GM19468 (cell line): ENCODE data around the gene HBD.

ENCODE experiments used
- ATAC-seq: cut with Tn5 transposase; IDR thresholded peaks from one replicate; pipeline ENCODE4 v1.9.1; 2021; ENCODE audit warnings: mild to moderate bottlenecking, moderate library complexity, moderate number of reproducible peaks; ENCODE audit not compliant: unreplicated experiment; ENCODE audit errors: extremely low read depth

The HBD gene

DNA sequence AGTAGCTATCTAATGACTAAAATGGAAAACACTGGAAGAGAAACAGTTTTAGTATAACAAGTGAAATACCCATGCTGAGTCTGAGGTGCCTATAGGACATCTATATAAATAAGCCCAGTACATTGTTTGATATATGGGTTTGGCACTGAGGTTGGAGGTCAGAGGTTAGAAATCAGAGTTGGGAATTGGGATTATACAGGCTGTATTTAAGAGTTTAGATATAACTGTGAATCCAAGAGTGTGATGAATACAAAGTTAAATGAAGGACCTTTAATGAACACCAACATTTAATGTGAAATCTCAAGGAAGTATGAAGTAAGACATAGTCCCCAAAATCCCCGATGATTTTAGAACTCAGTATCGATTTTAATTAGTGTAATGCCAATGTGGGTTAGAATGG lies 3.1 kb upstream of the HBD start:
- no peak for ATAC-seq

DNA sequence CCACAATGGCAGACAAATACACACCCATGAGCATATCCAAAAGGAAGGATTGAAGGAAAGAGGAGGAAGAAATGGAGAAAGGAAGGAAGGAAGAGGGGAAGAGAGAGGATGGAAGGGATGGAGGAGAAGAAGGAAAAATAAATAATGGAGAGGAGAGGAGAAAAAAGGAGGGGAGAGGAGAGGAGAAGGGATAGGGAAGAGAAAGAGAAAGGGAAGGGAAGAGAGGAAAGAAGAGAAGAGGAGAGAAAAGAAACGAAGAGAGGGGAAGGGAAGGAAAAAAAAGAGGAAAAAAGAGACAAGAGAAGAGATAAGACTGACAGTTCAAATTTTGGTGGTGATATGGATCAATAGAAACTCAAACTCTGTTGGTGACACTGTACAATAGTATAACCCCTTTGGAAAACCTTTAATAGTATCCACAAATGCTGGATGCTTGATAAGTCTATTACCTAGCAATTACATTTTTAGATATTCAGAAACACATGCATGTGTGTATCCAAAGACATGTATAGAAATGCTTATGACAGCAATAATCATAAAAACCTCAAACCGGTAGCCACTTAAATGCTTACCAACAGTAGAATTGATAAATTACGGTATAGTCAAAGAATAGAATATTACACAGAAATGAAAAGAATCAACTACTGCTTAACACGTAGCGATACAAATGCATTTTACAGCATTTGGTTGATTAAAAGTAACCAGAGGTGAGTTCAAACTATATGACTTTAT lies 1.2 kb upstream of the HBD start:
- ATAC-seq: no peak

DNA sequence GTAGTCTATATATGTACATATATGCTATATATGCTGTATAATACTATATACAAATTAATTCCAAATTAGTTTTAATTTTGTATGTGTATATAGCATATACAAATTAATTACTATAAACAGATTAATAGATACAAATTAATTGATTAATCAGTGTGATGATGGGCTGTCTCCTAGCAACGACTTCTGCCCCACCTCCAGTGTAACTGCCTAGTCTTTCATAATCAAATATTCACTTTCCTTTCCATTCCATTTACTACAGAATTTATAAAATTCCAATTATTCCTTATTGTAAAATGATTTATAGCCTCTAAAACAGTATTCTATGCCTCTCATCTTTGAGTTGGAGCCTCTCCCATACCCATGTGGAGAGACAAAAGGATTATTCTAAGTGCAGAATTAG lies 976 bp downstream of the HBD start:
- no peak for ATAC-seq

DNA sequence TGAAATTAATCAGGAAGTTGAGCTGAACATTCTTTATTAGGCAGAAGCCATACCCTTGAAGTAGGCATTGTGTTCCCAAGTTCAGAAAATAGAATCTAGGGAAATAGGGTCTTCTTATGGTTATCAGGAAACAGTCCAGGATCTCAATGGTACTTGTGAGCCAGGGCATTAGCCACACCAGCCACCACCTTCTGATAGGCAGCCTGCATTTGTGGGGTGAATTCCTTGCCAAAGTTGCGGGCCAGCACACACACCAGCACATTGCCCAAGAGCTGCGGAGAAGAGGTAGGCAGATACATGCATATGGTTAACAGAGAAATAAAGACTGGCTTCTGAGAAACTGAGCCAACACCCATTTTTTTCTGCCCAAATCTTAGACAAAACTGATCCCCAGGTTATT lies 1.5 kb downstream of the HBD start:
- ATAC-seq: no peak

- ATAC-seq: no peak
Measured at GRCh38 chr11:5232176-5232575, 2.1 kb downstream of the HBD start.

- no peak for ATAC-seq
Measured at GRCh38 chr11:5231111-5231510, 3.2 kb downstream of the HBD start.

DNA sequence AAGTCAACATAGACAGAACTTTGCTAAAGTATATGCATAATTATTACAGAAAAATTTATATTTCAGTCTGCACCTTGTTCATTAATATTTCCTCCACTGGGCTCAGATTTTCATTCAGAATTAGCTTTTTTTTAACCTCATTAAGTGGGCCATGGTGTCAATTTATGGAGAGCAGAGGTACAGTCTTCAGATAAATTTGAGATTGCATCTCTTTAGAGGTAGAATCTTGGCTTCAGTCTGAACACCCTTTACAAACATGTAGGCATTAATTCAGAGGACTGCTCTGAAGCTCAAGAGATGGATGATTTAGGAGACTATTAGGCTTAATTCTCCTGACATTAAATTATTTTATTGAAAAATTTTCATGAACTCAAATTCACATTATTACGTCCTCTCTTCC lies 4.0 kb downstream of the HBD start:
- no peak for ATAC-seq

DNA sequence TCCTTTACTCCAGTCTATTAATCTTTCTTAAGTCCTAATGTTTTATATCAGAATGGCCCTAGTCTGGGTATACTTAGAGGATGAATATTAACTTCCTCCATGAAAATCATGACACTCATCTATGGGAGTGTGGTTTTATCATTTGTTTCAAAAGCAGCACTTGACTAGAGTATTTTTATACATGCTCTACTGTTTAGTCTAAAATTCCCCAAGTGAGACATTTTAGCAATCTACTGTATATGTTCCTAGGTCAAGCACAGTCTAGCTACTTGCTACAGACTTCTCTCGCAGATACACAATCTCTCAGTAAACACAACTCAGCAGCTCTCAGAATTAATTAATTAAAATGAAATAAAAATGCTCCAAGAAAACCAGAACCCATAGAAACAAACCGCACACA lies 4.5 kb downstream of the HBD start:
- no peak for ATAC-seq

- ATAC-seq: no peak
Measured at GRCh38 chr11:5229356-5229755, 4.9 kb downstream of the HBD start.

GRCh38 chr11:5228124-5228523 lies 6.2 kb downstream of the HBD start:
- no peak for ATAC-seq

DNA sequence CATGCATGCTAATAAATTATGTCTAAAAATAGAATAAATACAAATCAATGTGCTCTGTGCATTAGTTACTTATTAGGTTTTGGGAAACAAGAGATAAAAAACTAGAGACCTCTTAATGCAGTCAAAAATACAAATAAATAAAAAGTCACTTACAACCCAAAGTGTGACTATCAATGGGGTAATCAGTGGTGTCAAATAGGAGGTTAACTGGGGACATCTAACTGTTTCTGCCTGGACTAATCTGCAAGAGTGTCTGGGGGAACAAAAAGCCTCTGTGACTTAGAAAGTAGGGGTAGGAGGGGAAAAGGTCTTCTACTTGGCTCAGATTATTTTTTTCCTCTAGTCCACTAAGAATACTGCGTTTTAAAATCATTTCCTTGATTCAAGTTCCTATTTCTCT lies 6.6 kb downstream of the HBD start:
- no peak for ATAC-seq

GRCh38 chr11:5226732-5227310 lies 7.5 kb downstream of the HBD start, which contains the start of gene HBB:
Gene HBB, minus strand, starts transcription at chr11:5227071. Its CDS starts 50 bp downstream, at chr11:5227021.
- no peak for ATAC-seq

GRCh38 chr11:5225480-5225871 lies 8.8 kb downstream of the HBD start:
- no peak for ATAC-seq

DNA sequence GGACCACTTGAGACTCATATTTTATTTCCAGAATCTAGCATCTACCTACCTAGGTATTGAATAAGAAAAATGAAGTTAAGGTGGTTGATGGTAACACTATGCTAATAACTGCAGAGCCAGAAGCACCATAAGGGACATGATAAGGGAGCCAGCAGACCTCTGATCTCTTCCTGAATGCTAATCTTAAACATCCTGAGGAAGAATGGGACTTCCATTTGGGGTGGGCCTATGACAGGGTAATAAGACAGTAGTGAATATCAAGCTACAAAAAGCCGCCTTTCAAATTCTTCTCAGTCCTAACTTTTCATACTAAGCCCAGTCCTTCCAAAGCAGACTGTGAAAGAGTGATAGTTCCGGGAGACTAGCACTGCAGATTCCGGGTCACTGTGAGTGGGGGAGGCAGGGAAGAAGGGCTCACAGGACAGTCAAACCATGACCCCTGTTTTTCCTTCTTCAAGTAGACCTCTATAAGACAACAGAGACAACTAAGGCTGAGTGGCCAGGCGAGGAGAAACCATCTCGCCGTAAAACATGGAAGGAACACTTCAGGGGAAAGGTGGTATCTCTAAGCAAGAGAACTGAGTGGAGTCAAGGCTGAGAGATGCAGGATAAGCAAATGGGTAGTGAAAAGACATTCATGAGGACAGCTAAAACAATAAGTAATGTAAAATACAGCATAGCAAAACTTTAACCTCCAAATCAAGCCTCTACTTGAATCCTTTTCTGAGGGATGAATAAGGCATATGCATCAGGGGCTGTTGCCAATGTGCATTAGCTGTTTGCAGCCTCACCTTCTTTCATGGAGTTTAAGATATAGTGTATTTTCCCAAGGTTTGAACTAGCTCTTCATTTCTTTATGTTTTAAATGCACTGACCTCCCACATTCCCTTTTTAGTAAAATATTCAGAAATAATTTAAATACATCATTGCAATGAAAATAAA lies 9.5 kb downstream of the HBD start:
- ATAC-seq: no peak

- no peak for ATAC-seq
Measured at GRCh38 chr11:5223686-5224085, 10.6 kb downstream of the HBD start.

DNA sequence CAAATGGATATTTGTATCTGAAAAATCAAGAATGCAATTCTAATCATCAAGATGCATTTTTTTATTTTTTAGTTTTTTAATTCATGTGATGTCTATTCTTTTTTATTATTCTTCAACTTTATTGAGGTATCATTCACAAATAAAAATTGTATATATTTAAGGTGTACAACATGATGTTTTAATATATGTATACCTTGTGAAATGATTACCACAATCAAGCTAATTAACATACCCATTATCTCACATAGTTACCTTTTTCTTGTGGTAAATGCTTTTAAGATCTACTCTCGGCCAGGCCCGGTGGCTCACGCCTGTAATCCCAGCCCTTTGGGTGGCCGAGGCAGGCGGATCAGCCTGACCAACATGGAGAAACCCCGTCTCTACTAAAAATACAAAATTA lies 11.1 kb downstream of the HBD start:
- no peak for ATAC-seq

GRCh38 chr11:5210376-5210885 lies 23.9 kb downstream of the HBD start:
- no peak for ATAC-seq

- ATAC-seq: peak; percentile 51
Measured at GRCh38 chr11:5204787-5205186, 29.5 kb downstream of the HBD start.

- no peak for ATAC-seq
Measured at GRCh38 chr11:5203366-5203765, 30.9 kb downstream of the HBD start.

DNA sequence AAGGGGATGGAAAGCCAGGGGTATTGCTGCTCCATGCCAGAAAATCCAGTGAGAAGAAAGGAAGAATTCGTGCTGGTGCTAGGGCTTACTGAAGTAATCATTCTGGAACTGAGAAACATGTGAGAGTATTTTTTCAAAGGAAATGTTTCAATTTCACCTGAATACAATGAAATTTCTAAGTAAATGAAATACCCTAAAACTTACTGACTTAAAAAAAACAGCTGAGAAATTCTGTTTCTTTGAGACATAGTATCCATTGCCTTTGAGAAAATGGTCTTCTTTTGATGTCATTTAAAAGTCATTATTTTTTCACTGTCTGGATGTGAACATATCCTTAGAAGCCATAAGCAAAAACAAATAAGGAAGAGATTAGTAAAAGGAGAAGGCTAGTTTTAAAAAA lies 33.7 kb downstream of the HBD start, which contains the start of gene OR51V1:
OR51V1 (minus strand) TSS at position 101 of the 400 bp plus-strand sequence; CDS start at position 101, 0 bp downstream.
- no peak for ATAC-seq

DNA sequence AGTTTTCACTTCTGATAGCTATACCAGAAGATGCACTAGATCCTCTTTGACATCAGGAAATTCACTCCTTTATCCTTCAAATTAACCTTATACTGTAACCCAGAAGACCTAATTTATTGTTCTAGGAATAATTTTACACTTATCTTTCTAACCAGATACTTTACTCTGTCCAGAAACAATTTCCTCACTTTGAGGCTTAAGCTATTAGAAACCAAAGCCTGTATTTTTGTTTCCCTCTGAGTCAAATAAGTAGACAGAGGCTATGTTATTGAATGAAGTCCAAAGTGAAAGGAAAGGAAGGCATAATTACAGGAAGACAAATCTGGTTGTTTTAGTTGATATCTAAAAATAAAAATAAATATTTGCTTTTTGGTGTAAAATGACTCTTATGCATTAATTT lies 36.0 kb downstream of the HBD start:
- no peak for ATAC-seq
